HG03039 (cell line): Measurements from ENCODE around the gene DXO.
"Not testable (repeated sequence)": the region's sequence is repeated elsewhere in the genome, so short reads cannot be mapped to it uniquely, and the experiment has no call there.

Experiments
- ATAC-seq: cut with Tn5 transposase; IDR thresholded peaks from one replicate; pipeline ENCODE4 v1.9.1; 2021; ENCODE audit warnings: mild to moderate bottlenecking, moderate library complexity; ENCODE audit not compliant: unreplicated experiment

The DXO gene

GRCh38 chr6:31980195-31980876 lies 8.4 kb upstream of the DXO start:
- ATAC-seq: not testable (repeated sequence)

- no peak for ATAC-seq
Measured at GRCh38 chr6:31979238-31979898, 7.4 kb upstream of the DXO start.

DNA sequence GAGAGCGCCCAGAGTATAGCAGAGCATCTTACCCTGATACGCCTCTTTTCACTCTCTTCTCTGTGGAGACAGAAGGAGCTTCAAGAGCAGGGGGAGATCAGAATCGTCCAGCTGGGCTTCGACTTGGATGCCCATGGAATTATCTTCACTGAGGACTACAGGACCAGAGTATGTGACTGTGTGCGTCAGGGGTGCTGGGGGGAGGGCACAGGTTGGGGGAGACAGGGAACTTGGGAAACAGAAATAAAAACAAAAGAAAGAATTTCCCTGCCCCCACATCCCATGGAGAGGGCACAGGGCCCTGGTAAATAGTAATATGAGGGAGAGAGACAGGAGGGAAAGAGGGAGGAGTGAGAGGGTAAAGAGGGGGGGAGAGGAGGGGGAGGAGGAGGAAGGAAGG lies 6.9 kb upstream of the DXO start:
- no peak for ATAC-seq

GRCh38 chr6:31977816-31978431 lies 6.0 kb upstream of the DXO start:
- ATAC-seq: no peak

DNA sequence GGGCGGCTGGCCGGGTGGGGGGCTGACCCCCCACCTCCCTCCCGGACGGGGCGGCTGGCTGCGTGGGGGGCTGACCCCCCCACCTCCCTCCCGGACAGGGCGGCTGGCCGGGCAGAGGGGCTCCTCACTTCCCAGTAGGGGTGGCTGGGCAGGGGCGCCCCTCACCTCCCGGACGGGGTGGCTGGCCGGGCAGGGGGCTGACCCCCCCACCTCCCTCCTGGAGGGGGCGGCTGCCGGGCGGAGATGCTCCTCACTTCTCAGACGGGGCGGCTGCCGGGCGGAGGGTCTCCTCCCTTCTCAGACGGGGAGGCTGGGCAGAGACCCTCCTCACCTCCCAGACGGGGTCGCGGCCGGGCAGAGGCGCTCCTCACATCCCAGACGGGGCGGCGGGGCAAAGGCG lies 4.1 kb upstream of the DXO start:
- not testable (repeated sequence) for ATAC-seq

DNA sequence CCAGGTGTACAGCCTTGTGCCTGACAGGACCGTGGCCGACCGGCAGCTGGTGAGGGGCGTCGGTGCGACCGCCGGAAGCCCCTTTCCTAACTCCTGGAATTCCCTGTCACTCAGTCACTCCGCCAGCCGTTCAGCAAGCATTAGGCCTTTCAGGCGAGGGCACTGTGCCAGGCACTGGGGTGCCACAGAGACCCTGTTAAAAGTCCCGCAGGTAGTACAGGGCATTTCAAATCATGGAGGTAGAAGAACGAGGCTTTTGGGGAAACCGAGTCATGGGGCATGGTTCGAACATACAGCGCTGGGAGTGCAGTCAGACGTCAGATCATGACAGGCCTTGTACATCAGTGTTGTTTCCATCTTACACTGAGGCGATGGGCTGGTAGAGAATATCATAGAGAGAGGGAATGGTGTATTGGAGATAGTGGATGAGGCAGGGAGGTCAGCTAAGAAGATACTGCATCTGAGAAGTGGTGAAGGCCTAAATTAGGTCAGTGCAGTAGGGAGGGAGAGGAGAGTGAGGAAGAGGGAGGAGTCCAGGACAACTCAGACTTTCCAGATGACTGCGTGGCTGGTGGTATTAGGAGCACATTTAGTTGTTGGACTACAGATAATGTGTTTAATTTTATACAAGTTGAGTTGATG lies 892 bp upstream of the DXO start:
- no peak for ATAC-seq

DNA sequence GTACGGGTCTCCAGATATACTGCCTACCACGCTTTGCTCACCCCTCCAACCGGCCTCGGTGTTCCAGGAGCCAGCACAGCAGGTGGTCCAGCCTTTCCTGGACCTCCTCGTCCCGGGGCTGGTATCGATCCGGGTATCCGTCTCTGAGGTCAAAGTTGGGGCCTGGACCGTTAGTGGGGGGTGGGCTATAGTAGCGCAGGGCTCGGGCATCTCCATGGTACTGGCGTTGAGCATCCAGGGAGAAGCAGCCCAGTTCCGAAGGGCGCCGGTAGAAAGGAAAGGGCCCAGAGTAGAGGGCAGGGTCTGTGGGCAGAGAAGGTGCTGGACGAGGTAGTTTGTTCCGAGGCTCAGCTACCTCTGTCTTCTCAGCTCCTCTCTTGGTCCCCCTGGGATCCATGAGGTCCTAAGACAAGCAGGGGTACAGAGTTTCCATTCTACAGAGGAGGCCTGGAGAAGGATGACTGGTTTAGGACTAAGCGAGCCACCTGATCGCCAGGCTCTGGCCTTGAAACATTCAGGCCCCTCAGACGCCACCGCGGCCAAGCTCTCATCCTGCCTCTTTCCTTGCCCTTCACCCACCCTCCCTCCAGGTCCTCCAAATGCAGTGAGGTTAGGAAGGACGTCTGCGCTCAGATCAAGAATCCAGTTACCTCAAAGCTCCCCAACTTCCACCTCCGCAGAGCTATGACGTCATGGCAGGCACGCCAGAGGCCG lies 502 bp downstream of the DXO start:
- no peak for ATAC-seq

DNA sequence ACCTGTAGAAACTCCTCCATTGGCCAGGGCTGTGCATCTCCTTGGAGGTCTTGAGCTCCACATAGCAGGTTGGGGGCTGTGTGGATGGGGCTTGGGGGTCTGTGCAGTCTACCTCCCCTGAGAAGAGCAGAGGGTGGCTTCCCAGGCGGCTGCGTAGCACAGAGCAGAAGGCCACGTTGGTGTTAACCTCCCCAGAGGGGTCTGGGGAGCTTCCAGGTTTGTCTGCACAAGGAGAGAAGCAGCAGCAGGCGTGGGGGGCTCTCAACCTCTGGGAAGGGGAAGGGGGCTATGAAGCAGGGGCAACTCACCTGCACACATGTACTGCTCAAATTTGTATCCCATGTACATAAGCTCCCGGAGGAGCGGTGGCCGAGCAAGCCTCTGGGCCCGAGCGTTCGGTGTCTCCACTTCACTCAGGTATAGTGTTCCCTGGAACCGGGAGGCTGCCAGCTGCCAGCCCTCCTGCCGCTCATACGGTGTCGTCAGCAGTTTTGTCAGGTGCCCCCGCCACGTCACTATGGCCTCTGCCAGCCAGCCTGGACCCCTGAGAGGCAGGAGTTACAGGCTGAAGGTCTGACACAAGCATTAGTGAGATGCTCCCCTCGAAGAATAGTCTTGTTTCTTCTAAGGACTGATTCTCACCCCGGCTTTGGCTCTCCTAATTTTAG lies 1.2 kb downstream of the DXO start:
- no peak for ATAC-seq

GRCh38 chr6:31969712-31970603 lies 2.0 kb downstream of the DXO start:
- no peak for ATAC-seq

DNA sequence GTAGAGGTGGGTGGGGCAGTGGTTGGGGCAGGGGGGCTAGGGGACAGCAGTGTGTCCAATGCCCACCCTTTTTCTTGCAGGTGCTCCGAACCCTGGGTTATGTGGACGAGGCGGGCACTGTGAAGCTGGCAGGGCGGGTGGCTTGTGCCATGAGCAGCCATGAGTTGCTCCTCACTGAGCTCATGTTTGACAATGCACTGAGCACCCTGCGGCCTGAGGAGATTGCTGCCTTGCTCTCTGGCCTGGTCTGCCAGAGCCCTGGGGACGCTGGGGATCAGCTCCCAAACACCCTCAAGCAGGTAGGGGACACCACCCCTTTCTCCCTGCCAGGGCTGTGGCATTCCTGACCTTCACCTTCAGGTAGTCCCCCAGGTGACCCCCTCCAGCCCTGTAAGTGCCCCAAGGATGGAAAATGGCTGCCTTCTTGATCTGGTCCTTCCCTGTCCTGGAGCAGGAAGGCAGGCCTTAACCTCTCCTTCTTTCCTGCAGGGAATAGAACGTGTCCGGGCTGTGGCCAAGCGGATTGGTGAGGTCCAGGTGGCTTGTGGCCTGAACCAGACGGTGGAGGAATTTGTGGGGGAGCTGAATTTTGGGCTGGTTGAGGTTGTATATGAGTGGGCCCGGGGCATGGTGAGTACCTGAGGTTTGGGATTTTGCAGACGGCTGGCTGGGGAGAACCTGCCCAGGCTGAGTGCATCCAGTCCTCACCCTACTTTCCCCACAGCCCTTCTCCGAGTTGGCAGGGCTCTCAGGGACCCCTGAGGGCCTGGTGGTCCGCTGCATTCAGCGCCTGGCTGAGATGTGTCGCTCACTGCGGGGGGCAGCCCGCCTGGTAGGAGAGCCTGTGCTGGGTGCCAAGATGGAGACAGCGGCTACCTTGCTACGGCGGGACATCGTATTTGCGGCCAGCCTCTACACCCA lies 2.9 kb downstream of the DXO start:
- ATAC-seq: no peak

DNA sequence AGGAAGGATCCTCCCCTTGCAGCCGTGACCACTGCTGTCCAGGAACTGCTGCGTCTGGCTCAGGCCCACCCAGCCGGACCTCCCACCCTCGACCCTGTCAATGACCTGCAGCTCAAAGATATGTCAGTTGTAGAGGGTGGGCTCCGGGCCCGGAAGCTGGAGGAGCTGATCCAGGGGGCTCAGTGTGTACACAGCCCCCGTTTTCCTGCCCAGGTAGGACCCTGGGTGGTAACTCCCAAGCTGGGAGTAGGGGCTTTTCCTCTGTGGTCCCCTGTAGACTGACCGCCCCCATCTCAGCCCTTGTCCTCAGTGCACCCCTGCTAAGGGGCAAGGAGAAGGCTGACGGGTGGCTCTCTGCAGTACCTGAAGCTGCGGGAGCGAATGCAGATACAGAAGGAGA lies 3.6 kb downstream of the DXO start:
- ATAC-seq: no peak

GRCh38 chr6:31967926-31968320 lies 4.0 kb downstream of the DXO start:
- ATAC-seq: no peak

GRCh38 chr6:31966997-31967925 lies 4.7 kb downstream of the DXO start:
- no peak for ATAC-seq

DNA sequence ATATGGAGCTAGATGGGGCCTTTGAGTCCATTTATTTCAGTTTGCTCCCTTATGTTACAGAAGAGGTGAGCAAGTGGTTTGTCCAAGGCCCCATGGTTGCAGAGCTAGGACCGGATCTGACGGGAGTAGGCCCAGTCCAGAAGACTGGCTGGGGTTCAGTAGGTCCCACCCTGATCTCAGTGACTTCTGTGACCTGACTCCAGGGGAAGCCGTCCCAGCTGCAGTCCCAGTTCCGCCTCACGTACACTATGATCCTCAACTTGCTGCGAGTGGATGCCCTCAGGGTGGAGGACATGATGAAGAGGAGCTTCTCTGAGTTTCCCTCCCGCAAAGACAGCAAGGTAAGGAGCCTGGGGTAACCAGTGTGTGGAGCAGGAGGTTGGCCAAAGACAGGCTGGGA lies 5.4 kb downstream of the DXO start:
- ATAC-seq: no peak

DNA sequence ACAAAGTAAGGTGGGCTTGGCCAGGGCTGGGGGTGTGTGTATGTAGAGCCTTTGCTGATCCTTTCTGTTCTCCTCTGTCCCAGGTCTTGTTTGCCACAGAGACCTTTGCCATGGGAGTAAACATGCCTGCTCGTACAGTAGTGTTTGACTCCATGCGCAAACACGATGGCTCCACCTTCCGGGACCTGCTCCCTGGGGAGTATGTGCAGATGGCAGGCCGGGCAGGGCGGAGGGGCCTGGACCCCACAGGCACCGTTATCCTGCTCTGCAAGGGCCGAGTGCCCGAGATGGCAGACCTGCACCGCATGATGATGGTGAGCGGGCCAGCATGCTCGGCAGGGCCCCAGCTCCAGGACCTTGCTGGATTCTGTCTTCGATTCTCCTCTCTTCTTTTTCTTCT lies 6.2 kb downstream of the DXO start:
- ATAC-seq: no peak

DNA sequence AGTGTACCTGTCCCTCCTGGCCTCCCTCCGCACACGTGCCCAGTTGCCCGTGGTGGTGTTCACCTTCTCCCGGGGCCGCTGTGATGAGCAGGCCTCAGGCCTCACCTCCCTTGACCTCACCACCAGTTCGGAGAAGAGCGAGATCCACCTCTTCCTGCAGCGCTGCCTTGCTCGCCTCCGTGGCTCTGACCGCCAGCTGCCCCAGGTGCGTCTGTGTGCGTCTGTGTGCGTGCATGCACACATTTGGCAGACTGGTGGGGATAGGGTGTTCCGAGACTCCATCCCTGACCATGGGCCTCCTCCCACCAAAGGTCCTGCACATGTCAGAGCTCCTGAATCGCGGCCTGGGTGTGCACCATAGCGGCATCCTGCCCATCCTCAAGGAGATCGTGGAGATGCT lies 8.0 kb downstream of the DXO start:
- no peak for ATAC-seq

DNA sequence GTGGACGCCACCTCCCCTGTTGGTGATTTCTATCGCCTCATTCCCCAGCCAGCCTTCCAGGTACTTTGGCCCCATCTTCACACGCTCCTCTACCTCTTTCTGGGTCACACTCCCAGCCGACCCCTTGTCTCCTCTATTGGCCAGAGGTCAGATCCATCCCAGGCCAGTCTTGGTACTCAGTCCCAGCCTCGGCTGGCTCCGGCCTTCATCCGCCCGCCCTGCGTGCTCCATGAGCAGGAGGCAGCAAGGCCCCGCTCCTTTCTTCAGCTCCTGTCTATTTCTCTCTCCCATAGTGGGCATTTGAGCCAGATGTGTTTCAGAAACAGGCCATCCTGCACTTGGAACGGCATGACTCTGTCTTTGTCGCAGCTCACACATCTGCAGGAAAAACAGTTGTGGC lies 10.3 kb downstream of the DXO start:
- ATAC-seq: no peak
